ENCODE data around the gene ACSBG1.

ACSBG1 gene
- total RNA-seq = 0 to 1.3 (median 0.13) reads per million in 9 experiments

DNA sequence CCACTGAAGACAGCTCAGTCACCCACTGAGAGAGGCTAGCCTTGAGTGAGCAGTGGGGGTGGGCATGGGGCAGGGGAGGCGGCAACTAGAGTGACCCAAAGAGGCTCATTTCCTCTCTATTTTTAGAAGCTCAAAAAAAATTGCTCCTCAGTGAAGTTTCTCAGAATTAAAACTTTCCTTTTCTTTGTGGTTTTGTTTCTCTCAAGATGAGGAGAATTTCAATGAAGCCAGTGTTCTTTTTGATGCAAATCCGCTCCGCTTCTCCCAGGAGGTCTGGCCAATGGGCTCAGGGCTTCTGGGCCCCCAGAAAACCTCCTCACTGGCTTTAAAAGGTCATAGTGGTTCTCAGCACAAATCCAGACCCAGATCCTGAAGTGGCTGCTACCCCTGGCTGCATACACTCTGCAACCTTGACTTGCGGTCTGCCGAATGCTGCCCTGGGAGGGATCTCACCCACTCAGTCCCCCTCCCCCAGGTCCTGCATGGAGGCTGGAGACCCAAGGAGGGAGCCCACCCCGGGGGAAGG lies at the start of gene ACSBG1:
ACSBG1 (minus strand) TSS at position 51 of the 526 bp plus-strand sequence. CDS start 64 bp downstream, outside the sequence.
- no peak within 1 kb of the TSS for H3K4me3 Mint-ChIP-seq
- no peaks in the 10 kb centered on the region for H3K36me3 Mint-ChIP-seq (ENCODE audit: insufficient read depth)
- no peak for ATAC-seq (replicated peaks)
- H3K27ac Mint-ChIP-seq = no peak within 1 kb of the TSS
- no peak for DNase-seq
- peaks cover 14 to 38% of the 10 kb centered on the region in 2 donors for H3K27me3 Mint-ChIP-seq
- no peaks in the 10 kb centered on the region for H3K4me1 Mint-ChIP-seq (ENCODE audit: low read depth in 2 of 2)
- no peaks in the 10 kb centered on the region for H3K9me3 Mint-ChIP-seq

GRCh38 chr15:78282324-78282723 lies 48.0 kb upstream of the ACSBG1 start:
- Mint-ChIP-seq H3K36me3 (ENCODE audit: insufficient read depth) (peaks cover 35% of the 10 kb centered on the region), H3K27me3 (no peaks in the 10 kb centered on the region), H3K9me3 (no peaks in the 10 kb centered on the region), H3K27ac (no peak overlapping the region), H3K4me1 (ENCODE audit: low read depth in 2 of 2) (peaks cover 0 to 5% of the 10 kb centered on the region in 2 donors), H3K4me3 (no peak overlapping the region)
- ATAC-seq (replicated peaks) (no peak), DNase-seq (no peak)

DNA sequence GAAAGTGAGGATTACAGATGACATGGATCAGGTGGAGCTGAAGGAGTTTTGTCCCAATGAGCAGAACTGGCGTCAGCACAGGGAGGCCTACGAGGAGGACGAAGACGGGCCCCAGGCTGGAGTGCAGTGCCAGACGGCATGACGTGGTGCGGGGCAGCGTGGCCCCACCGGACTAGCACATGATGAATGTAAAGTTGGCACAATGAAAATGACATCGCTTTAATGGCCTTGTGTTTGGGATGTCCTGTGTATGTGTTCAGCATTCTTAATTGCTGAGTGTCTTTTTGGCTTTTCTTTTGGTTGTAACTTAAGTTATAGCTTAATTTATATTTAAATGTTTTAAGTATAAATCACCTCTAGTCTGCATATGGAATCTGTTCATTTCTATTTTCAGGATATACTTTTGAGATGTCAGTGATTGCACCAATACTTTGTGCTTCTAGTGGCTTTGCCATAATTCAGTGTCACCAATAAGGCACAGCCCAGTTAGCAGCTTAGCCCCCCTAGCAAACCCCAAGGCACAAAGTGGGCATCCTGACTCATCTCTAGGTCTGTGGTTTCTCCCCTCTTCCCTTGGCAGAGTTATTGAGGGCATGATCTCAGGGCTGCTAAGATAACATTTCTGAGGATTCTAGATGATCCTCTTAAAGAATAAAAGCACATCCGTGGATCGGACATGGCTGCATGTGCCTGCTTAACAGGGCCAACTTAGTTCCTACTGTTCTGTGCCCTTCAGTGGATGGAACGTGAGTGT lies 46.1 kb upstream of the ACSBG1 start:
- Mint-ChIP-seq H3K27ac (peak overlapping the region in 1 of 2 donors; percentile 46), H3K4me3 (no peak overlapping the region), H3K27me3 (no peaks in the 10 kb centered on the region), H3K4me1 (ENCODE audit: low read depth in 2 of 2) (no peaks in the 10 kb centered on the region), H3K36me3 (ENCODE audit: insufficient read depth) (peaks cover 23% of the 10 kb centered on the region), H3K9me3 (no peaks in the 10 kb centered on the region)
- DNase-seq = no peak
- no peak for ATAC-seq (replicated peaks)

DNA sequence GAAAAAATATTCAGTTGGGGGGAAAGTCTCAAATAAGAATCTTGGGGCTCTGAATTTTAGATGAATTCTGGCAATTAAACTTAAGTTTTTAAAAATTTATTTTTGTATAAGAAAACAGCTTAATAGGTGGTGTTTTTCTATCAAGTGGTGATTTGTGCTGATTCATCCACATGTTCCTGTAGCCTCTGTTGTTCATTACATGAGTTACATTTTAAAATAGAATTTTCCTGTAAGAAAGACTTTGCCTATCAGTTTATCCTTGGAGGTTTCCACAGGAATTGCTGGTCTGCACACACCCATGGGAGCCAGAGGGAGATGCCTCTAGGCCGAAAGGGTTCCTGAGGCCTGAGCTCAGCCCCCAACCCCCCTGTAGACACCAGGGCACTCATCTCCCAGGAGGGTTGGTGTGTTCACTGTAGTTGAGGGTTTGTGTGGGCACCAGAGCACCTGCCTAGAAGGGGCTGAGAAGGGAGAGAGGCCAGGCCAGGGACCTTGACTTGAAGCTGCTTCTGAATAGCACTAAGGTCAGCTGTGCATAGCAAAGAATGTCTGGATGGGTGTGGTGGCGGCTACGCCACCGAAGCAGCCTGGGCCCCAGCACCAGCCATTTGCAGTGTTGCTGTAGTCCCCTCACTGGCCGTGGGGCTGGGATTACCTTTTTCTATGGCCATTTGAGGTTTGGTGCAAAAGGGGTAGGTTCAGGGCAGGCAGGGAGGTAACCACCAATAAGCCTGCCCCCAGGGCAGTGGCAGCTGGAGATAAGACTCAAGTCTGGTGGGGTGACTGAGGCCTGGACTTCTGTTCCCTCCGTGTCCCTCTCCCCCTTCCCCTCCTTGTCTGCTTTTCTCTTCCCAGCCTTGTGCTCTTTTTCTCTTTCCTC lies 41.9 kb upstream of the ACSBG1 start:
- DNase-seq = no peak
- Mint-ChIP-seq H3K4me3 (no peak overlapping the region), H3K27me3 (no peaks in the 10 kb centered on the region), H3K36me3 (ENCODE audit: insufficient read depth) (peaks cover 14% of the 10 kb centered on the region), H3K9me3 (no peaks in the 10 kb centered on the region), H3K27ac (peak overlapping the region; percentile 20 to 25), H3K4me1 (ENCODE audit: low read depth in 2 of 2) (no peaks in the 10 kb centered on the region)
- ATAC-seq (replicated peaks) = no peak

DNA sequence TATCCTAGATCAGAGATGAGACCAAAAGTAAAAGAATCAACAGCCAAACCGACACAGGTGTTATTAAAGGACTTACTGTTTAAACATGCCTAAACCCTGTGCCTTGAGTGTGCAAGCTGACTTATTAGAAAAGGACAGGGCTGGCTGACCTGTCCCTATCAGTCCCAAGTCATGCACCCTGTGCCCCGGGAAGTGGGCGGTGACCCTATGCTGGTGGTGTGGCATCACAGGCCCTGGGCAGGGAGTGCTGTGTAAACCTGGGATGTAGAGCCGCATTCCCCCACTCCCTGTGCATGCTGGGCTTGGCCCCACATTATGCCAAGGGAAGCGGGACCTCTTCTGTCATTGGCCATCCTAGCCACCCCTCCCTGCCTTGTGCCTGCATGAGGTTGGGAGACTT lies 40.6 kb upstream of the ACSBG1 start:
- no peaks in the 10 kb centered on the region for H3K27me3 Mint-ChIP-seq
- DNase-seq (no peak), ATAC-seq (replicated peaks) (no peak)
- no peaks in the 10 kb centered on the region for H3K4me1 Mint-ChIP-seq (ENCODE audit: low read depth in 2 of 2)
- H3K36me3 Mint-ChIP-seq (ENCODE audit: insufficient read depth) = peaks cover 8% of the 10 kb centered on the region
- no peak overlapping the region for H3K27ac Mint-ChIP-seq
- no peak overlapping the region for H3K4me3 Mint-ChIP-seq
- no peaks in the 10 kb centered on the region for H3K9me3 Mint-ChIP-seq

- DNase-seq (no peak), ATAC-seq (replicated peaks) (no peak)
- peaks cover 11% of the 10 kb centered on the region for H3K36me3 Mint-ChIP-seq (ENCODE audit: insufficient read depth)
- no peak overlapping the region for H3K27ac Mint-ChIP-seq
- H3K4me1 Mint-ChIP-seq (ENCODE audit: low read depth in 2 of 2) = peaks cover under 1 to 7% of the 10 kb centered on the region in 2 donors
- no peak overlapping the region for H3K4me3 Mint-ChIP-seq
- H3K9me3 Mint-ChIP-seq = no peaks in the 10 kb centered on the region
- no peaks in the 10 kb centered on the region for H3K27me3 Mint-ChIP-seq
Measured at GRCh38 chr15:78272776-78273175, 38.4 kb upstream of the ACSBG1 start.

DNA sequence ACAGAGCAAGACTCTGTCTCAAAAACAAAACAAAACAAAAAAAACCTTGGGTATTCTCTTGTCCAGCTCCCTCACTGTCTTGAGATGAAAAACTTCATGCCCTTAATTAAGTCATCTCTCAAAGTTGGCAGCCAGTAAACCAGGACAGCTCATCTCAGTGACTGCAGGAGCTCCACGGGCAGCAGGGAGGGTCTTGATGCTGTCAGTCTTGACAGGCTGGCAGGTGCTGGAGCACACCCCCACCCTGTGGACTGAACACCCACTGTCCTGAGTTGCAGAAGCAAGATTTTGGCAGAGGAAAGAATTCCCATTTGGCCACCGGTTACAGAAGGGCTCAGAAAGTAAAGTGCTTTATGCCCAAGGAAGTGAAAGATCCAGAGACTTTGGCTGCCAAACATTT lies 38.0 kb upstream of the ACSBG1 start:
- peaks cover 2 to 7% of the 10 kb centered on the region in 2 donors for H3K4me1 Mint-ChIP-seq (ENCODE audit: low read depth in 2 of 2)
- H3K27me3 Mint-ChIP-seq = no peaks in the 10 kb centered on the region

GRCh38 chr15:78266806-78267205 lies 32.4 kb upstream of the ACSBG1 start:
- Mint-ChIP-seq H3K4me3 (no peak overlapping the region), H3K9me3 (no peaks in the 10 kb centered on the region), H3K27ac (peak overlapping the region in 1 of 2 donors; percentile 15), H3K4me1 (ENCODE audit: low read depth in 2 of 2) (peaks cover 16 to 21% of the 10 kb centered on the region in 2 donors), H3K36me3 (ENCODE audit: insufficient read depth) (peaks cover 12% of the 10 kb centered on the region), H3K27me3 (no peaks in the 10 kb centered on the region)
- no peak for DNase-seq
- no peak for ATAC-seq (replicated peaks)

More for the DNA sequence above, 38.0 kb upstream of the ACSBG1 start:
- H3K27ac Mint-ChIP-seq = peak overlapping the region in 1 of 2 donors; percentile 51
- H3K9me3 Mint-ChIP-seq = no peaks in the 10 kb centered on the region
- H3K36me3 Mint-ChIP-seq (ENCODE audit: insufficient read depth) = peaks cover 11% of the 10 kb centered on the region
- no peak overlapping the region for H3K4me3 Mint-ChIP-seq
- ATAC-seq (replicated peaks) (no peak), DNase-seq (no peak)

DNA sequence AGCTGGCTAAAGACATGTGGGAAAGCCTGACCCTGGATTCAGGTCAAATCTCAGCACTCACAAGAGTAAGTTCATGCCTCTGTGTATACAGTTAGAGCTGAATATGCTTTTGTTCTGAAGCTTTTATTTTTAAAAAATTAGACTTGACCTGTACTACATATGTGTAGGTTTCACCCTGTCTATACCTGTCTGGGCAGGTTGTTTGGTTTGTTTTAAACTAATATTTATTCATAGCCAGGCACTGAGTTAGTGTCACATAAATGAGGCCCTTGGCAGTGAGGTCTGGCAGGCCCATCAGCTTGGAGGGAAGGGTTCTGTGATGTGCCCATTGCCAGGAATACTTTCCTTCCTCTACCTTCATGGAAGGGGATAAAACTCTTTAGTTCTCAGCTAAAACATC lies 31.9 kb upstream of the ACSBG1 start:
- H3K27me3 Mint-ChIP-seq = no peaks in the 10 kb centered on the region
- no peak for ATAC-seq (replicated peaks)
- no peaks in the 10 kb centered on the region for H3K9me3 Mint-ChIP-seq
- peaks cover 16 to 21% of the 10 kb centered on the region in 2 donors for H3K4me1 Mint-ChIP-seq (ENCODE audit: low read depth in 2 of 2)
- H3K27ac Mint-ChIP-seq = peak overlapping the region; percentile 85 to 94
- H3K36me3 Mint-ChIP-seq (ENCODE audit: insufficient read depth) = peaks cover 12% of the 10 kb centered on the region
- peak overlapping the region; percentile 82 to 86 for H3K4me3 Mint-ChIP-seq
- no peak for DNase-seq

DNA sequence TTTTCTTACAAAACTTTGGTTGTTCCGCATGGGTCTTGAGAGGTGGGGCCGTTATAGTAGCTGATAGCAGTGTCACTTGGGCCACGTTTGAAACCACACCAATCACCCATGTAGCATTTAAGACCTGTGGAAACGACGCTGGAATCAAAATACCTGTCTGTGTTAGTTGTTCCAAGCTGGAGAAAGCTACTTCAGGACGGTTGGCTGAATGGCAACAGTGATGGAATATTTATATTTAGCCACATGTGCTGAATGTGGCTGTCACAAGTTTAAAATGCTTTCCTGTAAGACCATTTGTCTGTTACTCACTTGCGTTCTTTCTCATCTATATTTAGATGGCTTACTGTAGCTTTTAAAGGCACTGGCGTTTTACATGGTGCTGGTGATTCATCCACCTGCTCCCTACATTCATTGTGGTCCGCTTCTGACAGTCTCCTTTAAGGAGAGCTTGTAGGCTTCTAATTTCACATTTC lies 31.4 kb upstream of the ACSBG1 start:
- peak overlapping the region; percentile 85 to 94 for H3K27ac Mint-ChIP-seq
- DNase-seq = no peak
- H3K36me3 Mint-ChIP-seq (ENCODE audit: insufficient read depth) = peaks cover 12% of the 10 kb centered on the region
- no peaks in the 10 kb centered on the region for H3K9me3 Mint-ChIP-seq
- H3K4me1 Mint-ChIP-seq (ENCODE audit: low read depth in 2 of 2) = peaks cover 16 to 21% of the 10 kb centered on the region in 2 donors
- H3K4me3 Mint-ChIP-seq = peak overlapping the region; percentile 82 to 86
- ATAC-seq (replicated peaks) = no peak
- H3K27me3 Mint-ChIP-seq = no peaks in the 10 kb centered on the region

DNA sequence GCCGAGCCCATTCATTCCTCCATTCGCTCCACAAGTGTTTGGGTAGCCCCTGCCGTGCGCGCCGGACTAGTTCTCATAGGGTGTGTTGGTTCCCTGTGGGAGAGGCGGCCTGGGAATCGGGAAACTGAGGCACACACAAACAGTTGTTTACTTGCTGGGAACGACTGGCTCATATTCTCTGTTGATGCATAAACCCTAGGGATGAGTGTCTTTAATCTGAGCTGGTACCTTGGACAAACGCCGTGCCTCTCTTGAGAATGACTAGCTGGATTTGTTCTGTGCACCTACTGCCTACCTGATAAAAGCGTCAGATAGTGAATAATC lies 30.7 kb upstream of the ACSBG1 start:
- H3K9me3 Mint-ChIP-seq = no peaks in the 10 kb centered on the region
- H3K4me3 Mint-ChIP-seq = peak overlapping the region; percentile 82 to 86
- DNase-seq (no peak), ATAC-seq (replicated peaks) (no peak)
- peak overlapping the region; percentile 85 to 94 for H3K27ac Mint-ChIP-seq
- no peaks in the 10 kb centered on the region for H3K27me3 Mint-ChIP-seq
- H3K4me1 Mint-ChIP-seq (ENCODE audit: low read depth in 2 of 2) = peaks cover 16 to 21% of the 10 kb centered on the region in 2 donors
- peaks cover 12% of the 10 kb centered on the region for H3K36me3 Mint-ChIP-seq (ENCODE audit: insufficient read depth)

GRCh38 chr15:78264304-78265136 lies 30.2 kb upstream of the ACSBG1 start, which contains the start of gene DNAJA4:
Gene DNAJA4 (plus strand): TSS chr15:78264562. CDS start chr15:78264764, 202 bp downstream.
- H3K4me3 Mint-ChIP-seq = peak within 1 kb of the TSS; percentile 82 to 86
- peak; percentile 50 to 61 (median 51) for DNase-seq

More at GRCh38 chr15:78264304-78265136, 30.2 kb upstream of the ACSBG1 start, which contains the start of gene DNAJA4:
- ATAC-seq (replicated peaks) = peak; percentile 84
- peak within 1 kb of the TSS; percentile 85 to 94 for H3K27ac Mint-ChIP-seq
- H3K27me3 Mint-ChIP-seq = no peaks in the 10 kb centered on the region
- H3K36me3 Mint-ChIP-seq (ENCODE audit: insufficient read depth) = peaks cover 12% of the 10 kb centered on the region
- H3K9me3 Mint-ChIP-seq = no peaks in the 10 kb centered on the region
- peaks cover 16 to 21% of the 10 kb centered on the region in 2 donors for H3K4me1 Mint-ChIP-seq (ENCODE audit: low read depth in 2 of 2)

Measured in effector memory CD8-positive, alpha-beta T cell (primary cell).